ENCODE results near the gene PLCB4.

DNA sequence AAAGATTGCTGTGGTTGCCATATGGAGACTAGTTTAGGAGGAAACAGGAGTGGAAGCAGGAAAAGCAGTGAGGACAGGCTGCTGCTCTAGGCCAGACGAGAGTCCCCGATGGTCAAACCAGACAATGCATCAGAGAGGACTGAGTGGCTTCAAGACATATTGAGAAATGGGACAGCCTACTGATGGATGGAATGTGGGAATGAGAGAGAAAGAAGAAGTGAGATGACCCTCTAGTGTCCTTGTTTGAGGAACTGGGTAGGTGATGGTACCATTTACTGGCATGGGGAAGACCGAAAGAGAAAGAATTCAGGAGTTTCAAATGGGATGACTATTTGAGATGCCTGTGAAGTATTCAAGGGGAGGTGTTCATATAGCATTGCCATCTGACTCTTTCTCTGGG, 333.7 kb downstream of the PLCB4 start:
- TF ChIP-seq CTCF (conservative IDR thresholded peaks at IDR 0.05; ENCODE audit: low read length) (no peak), EZH2phosphoT487 (IDR thresholded peaks at IDR 0.05; ENCODE audit: borderline replicate concordance, low read depth, low read length) (no peak)

All from OCI-LY7 (cell line).